HepG2 (cell line): ENCODE measurements around the gene GRIA2. TPM values are rescaled to one million over a fixed set of nuclear protein-coding genes. Genes with fewer than 3 reads are reported as not detected.

ENCODE experiments used
- GABPB1 ChIP-seq: IDR thresholded peaks from 2 replicates; pipeline ENCODE4 v1.6.1; 2016; ENCODE audit warnings: mild to moderate bottlenecking, missing genetic modification reagents, moderate library complexity, missing compliant biosample characterization
- SPEN ChIP-seq: sonication (generic); formaldehyde crosslinking; IDR thresholded peaks from 2 replicates; pipeline ENCODE4 v1.5.1; 2020; ENCODE audit warnings: low read depth, mild to moderate bottlenecking, missing genetic modification reagents
- ZNF33B ChIP-seq: sonication (generic); formaldehyde crosslinking; IDR thresholded peaks from 2 replicates; pipeline ENCODE4 v1.5.1; 2020; ENCODE audit warnings: mild to moderate bottlenecking, missing genetic modification reagents
- ZNF34 ChIP-seq: sonication (generic); formaldehyde crosslinking; IDR thresholded peaks from 2 replicates; pipeline ENCODE4 v1.4.0; 2020; ENCODE audit warnings: mild to moderate bottlenecking, missing genetic modification reagents, borderline replicate concordance
- ZNF512B ChIP-seq: sonication (generic); formaldehyde crosslinking; IDR thresholded peaks from 2 replicates; pipeline ENCODE4 v1.5.1; 2020; ENCODE audit warnings: missing genetic modification reagents, mild to moderate bottlenecking, borderline replicate concordance
- ZNF574 ChIP-seq: sonication (generic); formaldehyde crosslinking; IDR thresholded peaks from 2 replicates; pipeline ENCODE4 v1.4.0; 2020; ENCODE audit warnings: missing genetic modification reagents
- polyA plus RNA-seq, 8 experiments: library from polyadenylated mRNA; depleted of rRNA in 3 of 8; stranded (reverse) in 7 of 8; unstranded in 1 of 8; fragments of >200 nt; fragmentation: Illumina TruSeq in 4 of 8; extraction: Trizol in 4 of 8; gene quantifications; 2 replicates each; pipeline versions ENCODE4 v1.2.1 to v1.2.3, GENCODE V29; 2011 to 2016; ENCODE audit warnings: low read depth in 4 of 8, missing spikeins in 1 of 8, mixed read lengths in 1 of 8; ENCODE audit not compliant: insufficient read depth in 1 of 8
- total RNA-seq, 5 experiments: library from RNA; depleted of rRNA; stranded (reverse); fragments of >200 nt; fragmentation: Illumina TruSeq; extraction: Trizol; gene quantifications; 2 replicates each; pipeline ENCODE4 v1.2.3, GENCODE V29; 2016; ENCODE audit warnings: low read depth in 1 of 5

GRIA2 gene
- total and polyA plus RNA-seq, 2 of the 13 experiments (the other 11 are each of a cell fraction or from before 2014, with no cell fraction given): not detected

GRCh38 chr4:157204634-157205244 lies 15.8 kb upstream of the GRIA2 start (continued):
- TF ChIP-seq ZNF512B: no peak
- no peak for TF ChIP-seq ZNF34 (CRISPR knock-in tag)
- no peak for TF ChIP-seq SPEN (CRISPR knock-in tag)
- peak; percentile 52; the same call in 1 of the 2 replicates for TF ChIP-seq GABPB1 (CRISPR knock-in tag)
- TF ChIP-seq ZNF574 (CRISPR knock-in tag): no peak
- TF ChIP-seq ZNF33B (CRISPR knock-in tag): no peak
